RPMI8226 (cell line): Measurements from ENCODE around the gene ANO1.

Experiments
- DNase-seq: peaks from one replicate; pipeline ENCODE4 v3.0.0-alpha.2; 2015

Gene ANO1

GRCh38 chr11:70142221-70142875, 64.2 kb downstream of the ANO1 start:
- no peak for DNase-seq

- DNase-seq: no peak
Observed at GRCh38 chr11:70144262-70144661, 66.1 kb downstream of the ANO1 start.

- DNase-seq: no peak
Observed at GRCh38 chr11:70145071-70145470, 67.0 kb downstream of the ANO1 start.

- DNase-seq: no peak
Observed at GRCh38 chr11:70145841-70146240, 67.7 kb downstream of the ANO1 start.

- no peak for DNase-seq
Observed at GRCh38 chr11:70146299-70146698, 68.2 kb downstream of the ANO1 start.

- no peak for DNase-seq
Observed at GRCh38 chr11:70146895-70147520, 68.9 kb downstream of the ANO1 start.

GRCh38 chr11:70147668-70148067, 69.6 kb downstream of the ANO1 start:
- no peak for DNase-seq

- no peak for DNase-seq
Observed at GRCh38 chr11:70151671-70152070, 73.6 kb downstream of the ANO1 start.

- peak; percentile 48 for DNase-seq
Observed at GRCh38 chr11:70153133-70153727, 75.1 kb downstream of the ANO1 start.

- no peak for DNase-seq
Observed at GRCh38 chr11:70155386-70155785, 77.3 kb downstream of the ANO1 start.

GRCh38 chr11:70156291-70157037, 78.3 kb downstream of the ANO1 start:
- DNase-seq: no peak

- DNase-seq: peak; percentile 81
Observed at GRCh38 chr11:70158201-70158600, 80.1 kb downstream of the ANO1 start.

- DNase-seq: no peak
Observed at GRCh38 chr11:70158757-70159389, 80.8 kb downstream of the ANO1 start.

- no peak for DNase-seq
Observed at GRCh38 chr11:70159627-70160570, 81.8 kb downstream of the ANO1 start.

- DNase-seq: no peak
Observed at GRCh38 chr11:70161043-70161625, 83.0 kb downstream of the ANO1 start.

- DNase-seq: no peak
Observed at GRCh38 chr11:70164705-70165104, 86.6 kb downstream of the ANO1 start.

GRCh38 chr11:70167120-70167519, 89.0 kb downstream of the ANO1 start:
- no peak for DNase-seq

- DNase-seq: no peak
Observed at GRCh38 chr11:70167723-70168404, 89.7 kb downstream of the ANO1 start.

- DNase-seq: no peak
Observed at GRCh38 chr11:70168405-70168754, 90.3 kb downstream of the ANO1 start.

- no peak for DNase-seq
Observed at GRCh38 chr11:70169127-70169526, 91.0 kb downstream of the ANO1 start.

GRCh38 chr11:70169632-70170031, 91.5 kb downstream of the ANO1 start:
- DNase-seq: no peak
